Ascending aorta (tissue), 2 donors: ENCODE results near the gene ENKUR. TPM values are rescaled to one million over a fixed set of nuclear protein-coding genes. Genes with fewer than 3 reads are reported as not detected.
"Not testable (repeated sequence)": the region's sequence is repeated elsewhere in the genome, so short reads cannot be mapped to it uniquely, and the experiment has no call there.

Experiments
- DNase-seq, 2 donors: peaks; one replicate each; pipeline ENCODE4 v3.0.0-alpha.2; 2019; ENCODE audit warnings: low spot score in 2 of 2
- H3K27ac ChIP-seq, 2 donors: fragments of 200-600 bp; sonication (generic); one replicate each; pipeline ENCODE4 v1.5.1; 2016 to 2017; ENCODE audit warnings: mild to moderate bottlenecking in 1 of 2
- H3K27me3 ChIP-seq: fragments of 200-600 bp; sonication (generic); one replicate; pipeline ENCODE4 v1.5.1; 2017
- H3K36me3 ChIP-seq, 2 donors: fragments of 200-600 bp; sonication (generic); one replicate each; pipeline ENCODE4 v1.5.1; 2016
- H3K4me1 ChIP-seq, 2 donors: fragments of 200-600 bp; sonication (generic); one replicate each; pipeline ENCODE4 v1.5.1; 2016 to 2017; ENCODE audit warnings: mild to moderate bottlenecking in 1 of 2
- H3K4me3 ChIP-seq, 2 donors: fragments of 200-600 bp; sonication (generic); one replicate each; pipeline ENCODE4 v1.5.1; 2016 to 2017; ENCODE audit warnings: mild to moderate bottlenecking in 1 of 2
- H3K9me3 ChIP-seq, 2 donors: fragments of 200-600 bp; sonication (generic); one replicate each; pipeline ENCODE4 v1.5.1; 2016
- intact Hi-C: fragments of 100-400 bp; cut with DNase I; formaldehyde crosslinking; loops from one replicate; pipeline ENCODE4 v1.15.1; 2023
- total RNA-seq: library from RNA; depleted of rRNA; stranded (reverse); fragments of >200 nt; gene quantifications from one replicate; pipeline ENCODE4 v1.1.0, GENCODE V29; 2016
- TF ChIP-seq, protein P1 (sequence below), 3 experiments: fragments of 200-600 bp in 2 of 3; fragments of 450-650 bp in 1 of 3; sonication (generic) in 2 of 3; IDR thresholded peaks; one replicate each; pipeline ENCODE4 v1.5.1; 2016 to 2019; ENCODE audit warnings: antibody characterized with exemption in 3 of 3, mild to moderate bottlenecking in 1 of 3, moderate library complexity in 1 of 3

ENKUR gene
- total RNA-seq, 1 donor from 2014 or later: not detected

DNA sequence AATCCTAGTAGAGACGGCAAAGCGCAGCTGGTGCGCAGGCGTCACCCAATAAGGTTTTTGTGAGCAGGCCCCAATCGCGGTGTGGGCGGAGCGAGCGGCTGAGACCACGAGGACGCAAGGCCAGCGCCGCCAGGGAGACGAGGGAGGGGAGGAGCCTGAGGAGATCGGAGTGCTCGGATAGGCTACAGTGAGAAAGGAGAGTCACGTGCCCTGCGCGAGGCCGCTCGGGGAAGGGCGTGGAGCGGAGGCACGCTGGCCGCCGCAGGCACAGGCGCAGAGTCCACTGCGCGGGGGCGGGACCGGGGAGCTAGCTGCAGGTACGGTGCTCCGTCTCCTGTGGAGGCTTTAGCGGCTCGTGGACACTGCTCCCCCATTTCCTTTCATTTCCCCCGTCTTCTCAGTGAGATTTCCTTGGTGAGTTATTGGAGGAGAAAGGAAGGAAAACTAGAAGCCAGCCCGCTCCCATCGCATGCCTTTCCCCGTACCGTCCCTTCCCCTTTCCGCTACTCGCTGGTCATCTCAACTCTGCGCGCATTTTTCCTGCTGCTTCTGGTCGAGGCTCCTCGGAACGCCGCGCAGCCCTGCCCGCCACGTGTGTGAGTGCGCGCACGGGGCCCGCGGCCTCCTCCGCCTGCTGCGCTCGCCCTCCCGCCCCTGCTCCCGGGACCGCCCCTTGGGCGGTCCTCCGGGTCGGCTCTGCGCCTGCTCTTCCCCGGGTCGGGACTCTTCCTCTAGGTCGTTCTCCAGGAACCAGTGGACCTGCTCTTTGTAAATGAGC is 607 bp upstream of the ENKUR start, which contains the start of gene THNSL1:
THNSL1 (plus strand) TSS at position 237 of the 778 bp plus-strand sequence. CDS start 6,612 bp downstream, outside the sequence.
- Histone ChIP-seq H3K4me1 (peaks cover 0 to 9% of the 10 kb centered on the region in 2 donors), H3K36me3 (no peaks in the 10 kb centered on the region), H3K9me3 (no peaks in the 10 kb centered on the region), H3K27ac (peak within 1 kb of the TSS; percentile 85 to 88), H3K27me3 (no peaks in the 10 kb centered on the region), H3K4me3 (peak within 1 kb of the TSS; percentile 74 to 77)
- intact Hi-C loops: loop anchor here (1.0 to 5.0 kb wide), 5 partner anchors 46 to 292 kb away; partner anchors contain the start of gene GPR158
- peak; percentile 97 to 99 for DNase-seq
- TF ChIP-seq, protein P1, sequence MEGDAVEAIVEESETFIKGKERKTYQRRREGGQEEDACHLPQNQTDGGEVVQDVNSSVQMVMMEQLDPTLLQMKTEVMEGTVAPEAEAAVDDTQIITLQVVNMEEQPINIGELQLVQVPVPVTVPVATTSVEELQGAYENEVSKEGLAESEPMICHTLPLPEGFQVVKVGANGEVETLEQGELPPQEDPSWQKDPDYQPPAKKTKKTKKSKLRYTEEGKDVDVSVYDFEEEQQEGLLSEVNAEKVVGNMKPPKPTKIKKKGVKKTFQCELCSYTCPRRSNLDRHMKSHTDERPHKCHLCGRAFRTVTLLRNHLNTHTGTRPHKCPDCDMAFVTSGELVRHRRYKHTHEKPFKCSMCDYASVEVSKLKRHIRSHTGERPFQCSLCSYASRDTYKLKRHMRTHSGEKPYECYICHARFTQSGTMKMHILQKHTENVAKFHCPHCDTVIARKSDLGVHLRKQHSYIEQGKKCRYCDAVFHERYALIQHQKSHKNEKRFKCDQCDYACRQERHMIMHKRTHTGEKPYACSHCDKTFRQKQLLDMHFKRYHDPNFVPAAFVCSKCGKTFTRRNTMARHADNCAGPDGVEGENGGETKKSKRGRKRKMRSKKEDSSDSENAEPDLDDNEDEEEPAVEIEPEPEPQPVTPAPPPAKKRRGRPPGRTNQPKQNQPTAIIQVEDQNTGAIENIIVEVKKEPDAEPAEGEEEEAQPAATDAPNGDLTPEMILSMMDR (IDR thresholded peaks at IDR 0.05): no peak

DNA sequence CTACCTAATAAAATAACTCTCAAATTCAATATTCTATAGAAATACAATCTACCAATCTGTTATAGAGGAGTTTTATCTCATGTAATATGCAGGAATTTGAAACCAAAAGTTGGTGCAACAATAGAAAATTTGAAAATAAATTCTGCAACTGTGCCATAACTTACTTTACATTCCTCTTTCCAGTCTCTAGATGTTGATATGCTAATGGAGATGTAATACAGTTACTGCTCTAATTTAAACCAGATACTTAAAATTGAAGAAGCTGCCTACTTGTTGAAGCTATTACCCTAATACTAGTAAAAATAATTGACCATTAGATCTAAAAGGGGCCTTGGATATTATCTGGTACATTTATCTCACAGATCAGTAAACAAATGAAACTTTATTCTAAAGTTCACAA is 1.4 kb downstream of the ENKUR start:
- TF ChIP-seq, protein P1 (IDR thresholded peaks at IDR 0.05): no peak
- Histone ChIP-seq H3K4me3 (no peak overlapping the region), H3K36me3 (no peaks in the 10 kb centered on the region), H3K27me3 (no peaks in the 10 kb centered on the region), H3K9me3 (no peaks in the 10 kb centered on the region), H3K4me1 (peaks cover 0 to 9% of the 10 kb centered on the region in 2 donors), H3K27ac (no peak overlapping the region)
- DNase-seq: no peak
- intact Hi-C loops: no loop called here

DNA sequence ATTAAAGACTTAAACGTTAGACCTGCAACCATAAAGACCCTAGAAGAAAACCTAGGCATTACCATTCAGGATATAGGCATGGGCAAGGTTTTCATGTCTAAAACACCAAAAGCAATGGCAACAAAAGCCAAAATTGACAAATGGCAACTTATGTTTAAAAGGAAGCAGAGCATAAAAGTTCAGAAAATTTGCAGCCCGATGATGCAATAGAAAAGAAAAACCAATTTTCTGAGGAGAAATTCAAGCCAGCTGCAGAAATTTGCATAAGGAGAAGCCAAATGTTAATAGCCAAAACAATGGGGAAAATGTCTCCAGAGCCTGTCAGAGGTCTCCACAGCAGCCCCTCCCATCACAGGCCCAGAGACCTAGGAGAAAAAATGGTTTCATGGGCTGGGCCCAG is 4.4 kb downstream of the ENKUR start:
- H3K27ac ChIP-seq, H3K36me3 ChIP-seq, H3K4me3 ChIP-seq, H3K27me3 ChIP-seq, H3K4me1 ChIP-seq, H3K9me3 ChIP-seq, intact Hi-C loops, DNase-seq: not testable (repeated sequence)

DNA sequence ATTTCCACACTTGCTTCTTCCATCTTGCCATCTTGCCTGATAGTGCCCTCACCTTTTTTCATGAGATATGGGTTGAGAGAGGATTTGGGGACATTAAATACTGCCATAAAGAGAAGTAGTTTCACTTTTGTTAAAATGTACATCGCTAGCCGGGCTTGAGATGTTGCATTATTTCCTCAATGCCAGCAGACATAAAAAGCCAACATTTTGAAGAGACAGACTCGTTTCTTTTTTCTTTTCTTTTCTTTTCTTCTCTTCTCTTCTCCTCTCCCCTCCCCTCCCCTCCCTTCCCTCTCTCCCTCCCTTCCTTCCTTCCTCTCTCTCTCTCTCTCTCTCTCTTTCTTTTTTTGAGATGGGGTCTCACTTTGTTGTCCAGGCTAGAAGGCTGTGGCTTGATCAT is 17.9 kb downstream of the ENKUR start:
- no peaks in the 10 kb centered on the region for H3K36me3 ChIP-seq
- no peaks in the 10 kb centered on the region for H3K9me3 ChIP-seq
- no peaks in the 10 kb centered on the region for H3K27me3 ChIP-seq
- no peak overlapping the region for H3K27ac ChIP-seq
- H3K4me1 ChIP-seq: no peaks in the 10 kb centered on the region
- DNase-seq: no peak
- TF ChIP-seq, protein P1 (IDR thresholded peaks at IDR 0.05): no peak
- H3K4me3 ChIP-seq: no peak overlapping the region
- intact Hi-C loops: no loop called here

DNA sequence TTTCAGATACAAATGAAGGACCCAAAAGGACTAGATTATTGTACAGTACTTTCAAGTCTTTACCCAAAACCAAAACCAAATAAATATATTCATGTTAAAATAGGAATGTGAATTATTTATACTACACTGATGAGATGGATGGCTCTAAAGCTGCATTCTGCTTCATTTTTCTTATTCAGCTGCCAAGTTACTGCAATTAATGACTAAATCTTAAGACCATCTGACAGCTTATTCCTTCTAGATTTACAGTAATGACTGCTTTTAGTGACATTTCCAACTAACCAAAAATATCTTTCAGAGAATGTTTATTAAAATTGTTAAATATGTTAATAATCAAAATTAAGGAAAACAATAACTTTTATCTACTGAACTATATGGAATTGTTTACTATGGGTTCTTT is 20.9 kb downstream of the ENKUR start:
- H3K36me3 ChIP-seq: no peaks in the 10 kb centered on the region
- no peaks in the 10 kb centered on the region for H3K27me3 ChIP-seq
- H3K4me3 ChIP-seq: no peak overlapping the region
- no peak for DNase-seq
- TF ChIP-seq, protein P1 (IDR thresholded peaks at IDR 0.05): no peak
- intact Hi-C loops: no loop called here
- no peak overlapping the region for H3K27ac ChIP-seq
- no peaks in the 10 kb centered on the region for H3K4me1 ChIP-seq
- no peaks in the 10 kb centered on the region for H3K9me3 ChIP-seq

DNA sequence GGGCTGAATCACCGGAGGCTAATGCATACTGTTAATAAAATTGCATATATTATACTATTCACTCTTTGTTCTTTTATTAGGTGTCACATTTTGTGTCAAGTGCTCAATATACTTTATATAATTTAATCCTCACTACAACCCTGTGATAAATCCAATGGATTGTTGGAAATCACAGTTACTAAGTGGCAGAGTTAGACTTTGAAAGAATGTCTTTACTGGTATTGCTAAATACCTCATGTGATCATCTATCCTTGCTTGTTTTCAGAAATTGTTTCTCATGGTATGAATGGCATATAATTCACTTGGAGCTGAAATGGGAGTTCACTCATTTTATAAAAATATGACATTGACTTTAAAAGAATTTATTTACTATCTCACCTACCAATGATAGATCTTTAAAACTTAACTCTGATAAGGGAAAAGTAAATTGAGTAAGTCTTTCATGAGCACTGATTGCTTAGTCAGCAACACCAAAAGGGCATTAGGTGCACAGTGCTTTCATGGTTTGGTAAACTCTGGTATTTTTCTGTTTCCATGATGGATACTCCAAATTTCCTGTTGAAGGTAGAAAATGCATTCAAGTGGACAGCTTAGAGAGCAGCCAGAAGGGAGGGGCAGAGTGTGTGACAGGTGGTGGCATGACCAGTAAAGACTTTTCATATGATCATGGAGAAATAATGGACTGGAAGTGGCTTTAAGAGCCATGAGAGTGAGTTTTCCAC is 22.6 kb downstream of the ENKUR start:
- no peaks in the 10 kb centered on the region for H3K9me3 ChIP-seq
- no peaks in the 10 kb centered on the region for H3K36me3 ChIP-seq
- TF ChIP-seq, protein P1 (IDR thresholded peaks at IDR 0.05): no peak
- no peak overlapping the region for H3K4me3 ChIP-seq
- no peaks in the 10 kb centered on the region for H3K27me3 ChIP-seq
- no peaks in the 10 kb centered on the region for H3K4me1 ChIP-seq
- H3K27ac ChIP-seq: no peak overlapping the region
- DNase-seq: no peak
- intact Hi-C loops: no loop called here
